Measurements from ENCODE around the gene F12.

Gene F12

DNA sequence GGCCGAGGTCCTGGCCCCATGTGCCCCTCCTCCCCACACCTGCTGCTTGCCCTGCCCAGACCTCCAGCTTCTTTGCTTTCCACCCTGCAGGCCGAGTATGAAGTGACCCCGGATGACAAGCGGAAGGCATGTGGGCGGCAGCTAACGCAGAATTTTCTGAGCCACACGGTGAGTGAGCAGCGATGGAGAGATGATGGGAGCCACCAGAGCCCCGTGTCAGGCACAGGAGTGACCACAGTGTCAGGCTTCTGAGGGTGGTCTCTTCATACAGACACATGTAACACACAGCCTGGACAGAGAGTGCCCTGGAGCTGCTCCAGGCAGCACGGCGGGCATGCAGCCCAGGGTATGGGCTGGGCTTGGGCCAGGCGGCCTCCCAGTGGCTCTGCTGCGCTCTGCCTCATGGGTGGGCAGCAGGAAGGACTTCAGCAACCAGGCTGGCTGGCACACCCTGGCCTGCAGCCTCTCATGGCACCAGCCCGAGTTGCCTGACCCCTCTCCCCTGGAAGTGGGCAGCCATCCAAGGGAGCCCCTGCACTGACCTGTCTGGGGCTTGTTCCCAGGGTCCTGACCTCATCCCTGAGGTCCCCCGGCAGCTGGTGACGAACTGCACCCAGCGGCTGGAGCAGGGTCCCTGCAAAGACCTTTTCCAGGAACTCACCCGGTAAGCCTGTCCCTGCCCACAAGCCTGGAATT, 22.9 kb upstream of the F12 start:
- DNase-seq: no peak
- Mint-ChIP-seq H3K27ac (peak overlapping the region; percentile 95), H3K4me1 (peaks cover 83% of the 10 kb centered on the region), H3K27me3 (no peaks in the 10 kb centered on the region), H3K4me3 (peak overlapping the region; percentile 92), H3K9me3 (no peaks in the 10 kb centered on the region), H3K36me3 (peaks cover 85% of the 10 kb centered on the region)
- CTCF ChIA-PET: interaction anchor here (0.7 to 14.5 kb wide), 12 partner anchors 8 to 318 kb away, joined by 3 to 172 read pairs (median 6); partner anchors contain the start of genes F12, PFN3 and PRR7

DNA sequence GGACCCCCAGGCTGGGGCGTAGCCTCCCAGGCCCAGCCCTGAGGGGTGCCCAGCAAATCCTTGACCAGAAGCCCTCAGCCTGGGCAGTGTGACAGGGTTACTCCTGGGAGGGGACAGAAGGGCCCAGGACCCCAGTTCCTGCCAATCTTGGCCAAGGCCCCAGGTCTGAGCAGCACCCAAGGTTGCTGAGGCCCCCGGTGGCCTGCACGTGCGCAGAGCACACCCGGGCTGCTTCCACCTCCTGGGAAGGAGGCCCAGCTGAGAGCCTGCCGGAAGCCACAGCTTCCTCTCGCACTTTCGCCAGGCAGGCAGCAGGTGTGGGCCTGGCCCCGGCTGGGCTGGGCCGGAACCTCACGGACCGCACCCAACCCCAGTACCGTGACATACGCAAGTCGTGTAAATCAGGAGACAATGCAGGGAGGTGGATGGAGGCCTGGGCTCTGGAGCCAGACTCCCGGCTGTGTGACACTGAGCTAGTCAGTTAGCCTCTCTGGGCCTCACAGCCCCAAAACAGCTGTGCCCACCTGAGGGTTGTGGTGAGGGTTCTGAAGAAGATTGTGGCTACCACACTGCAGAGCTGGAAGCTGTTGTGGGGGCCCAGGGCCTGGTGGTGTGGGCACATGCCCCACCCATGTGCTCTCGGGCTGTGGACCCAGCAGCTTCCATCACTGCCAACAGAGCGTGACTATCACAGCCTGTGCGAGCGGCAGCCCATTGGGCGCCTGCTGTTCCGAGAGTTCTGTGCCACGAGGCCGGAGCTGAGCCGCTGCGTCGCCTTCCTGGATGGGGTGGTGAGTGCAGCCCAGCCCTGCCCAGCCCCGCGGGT, 22.2 kb upstream of the F12 start:
- DNase-seq: peak; percentile 86
- Mint-ChIP-seq H3K27me3 (no peaks in the 10 kb centered on the region), H3K4me1 (peaks cover 76% of the 10 kb centered on the region), H3K9me3 (no peaks in the 10 kb centered on the region), H3K36me3 (peaks cover 80% of the 10 kb centered on the region), H3K4me3 (peak overlapping the region; percentile 92), H3K27ac (peak overlapping the region; percentile 95)
- CTCF ChIA-PET: interaction anchor here (0.7 to 14.5 kb wide), 11 partner anchors 9 to 317 kb away, joined by 3 to 172 read pairs (median 7); partner anchors contain the start of genes F12, PFN3 and PRR7

DNA sequence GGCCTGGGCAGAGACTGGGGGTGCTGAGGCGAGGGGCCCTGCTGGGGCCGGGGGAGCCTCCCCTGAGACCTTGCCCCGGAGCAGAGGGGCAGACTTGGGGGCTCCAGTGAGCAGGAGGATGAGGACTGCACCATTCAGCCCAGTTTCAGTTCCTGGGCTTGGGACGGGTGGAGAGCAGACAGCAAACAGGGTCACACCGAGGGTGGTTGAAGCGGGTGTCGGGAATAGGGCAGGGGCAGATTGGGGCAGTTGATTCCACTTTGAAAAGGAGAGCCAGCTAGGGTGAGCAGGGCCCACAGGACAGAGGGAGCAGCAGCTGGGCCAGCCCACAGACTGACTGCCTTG, 21.6 kb upstream of the F12 start:
- Mint-ChIP-seq H3K4me1 (peaks cover 73% of the 10 kb centered on the region), H3K27me3 (no peaks in the 10 kb centered on the region), H3K27ac (peak overlapping the region; percentile 95), H3K36me3 (peaks cover 78% of the 10 kb centered on the region), H3K4me3 (peak overlapping the region; percentile 92), H3K9me3 (no peaks in the 10 kb centered on the region)
- CTCF ChIA-PET: interaction anchor here (1.2 to 14.5 kb wide), 8 partner anchors 9 to 317 kb away, joined by 3 to 172 read pairs (median 8); partner anchors contain the start of genes F12, PFN3 and PRR7
- DNase-seq: no peak

DNA sequence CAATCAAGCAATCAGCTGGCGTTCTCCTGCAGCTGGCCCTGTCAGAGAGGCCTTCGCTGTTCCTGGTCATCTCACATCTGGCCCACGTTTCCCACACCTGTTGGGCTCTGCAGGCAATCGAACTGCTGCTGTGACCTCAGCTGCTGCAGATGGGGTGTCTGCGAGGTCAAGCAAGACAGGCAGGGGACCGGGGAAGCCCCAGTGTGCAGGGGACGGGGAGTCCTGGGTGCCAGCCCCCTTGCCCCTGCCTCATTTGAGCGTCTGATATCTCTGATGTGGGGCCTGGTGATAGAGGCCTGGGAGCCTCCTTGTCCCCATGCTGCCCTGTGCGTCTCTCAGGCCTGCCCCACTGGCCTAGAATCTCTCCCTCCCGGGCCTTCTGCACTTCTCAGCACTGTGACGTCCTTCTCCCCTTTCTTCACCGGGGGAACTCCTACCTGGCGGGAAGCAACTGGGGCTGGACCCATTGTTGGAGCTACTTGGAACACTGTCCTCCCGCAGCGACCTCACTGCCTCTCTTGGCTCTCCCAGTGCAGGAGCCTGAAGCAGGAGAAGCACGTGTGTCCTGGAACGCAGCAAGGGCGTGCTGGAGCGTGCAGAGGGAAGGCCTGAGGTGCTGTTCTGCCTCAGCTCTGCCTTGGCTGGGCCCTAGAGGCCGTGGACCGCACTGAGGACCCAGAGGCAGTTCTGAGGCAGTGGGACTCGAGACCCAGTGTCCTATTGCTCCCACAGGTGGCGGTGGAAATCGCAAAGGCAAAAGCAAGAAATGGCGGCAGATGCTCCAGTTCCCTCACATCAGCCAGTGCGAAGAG, 21.0 kb upstream of the F12 start:
- no peak for DNase-seq
- CTCF ChIA-PET: interaction anchor here (0.7 to 14.5 kb wide), 6 partner anchors 10 to 407 kb away, joined by 3 to 172 read pairs (median 12); partner anchors contain the start of genes F12 and PFN3
- peaks cover 71% of the 10 kb centered on the region for H3K4me1 Mint-ChIP-seq
- no peaks in the 10 kb centered on the region for H3K27me3 Mint-ChIP-seq
- no peaks in the 10 kb centered on the region for H3K9me3 Mint-ChIP-seq
- peak overlapping the region; percentile 92 for H3K4me3 Mint-ChIP-seq
- peaks cover 72% of the 10 kb centered on the region for H3K36me3 Mint-ChIP-seq
- H3K27ac Mint-ChIP-seq: peak overlapping the region; percentile 95

DNA sequence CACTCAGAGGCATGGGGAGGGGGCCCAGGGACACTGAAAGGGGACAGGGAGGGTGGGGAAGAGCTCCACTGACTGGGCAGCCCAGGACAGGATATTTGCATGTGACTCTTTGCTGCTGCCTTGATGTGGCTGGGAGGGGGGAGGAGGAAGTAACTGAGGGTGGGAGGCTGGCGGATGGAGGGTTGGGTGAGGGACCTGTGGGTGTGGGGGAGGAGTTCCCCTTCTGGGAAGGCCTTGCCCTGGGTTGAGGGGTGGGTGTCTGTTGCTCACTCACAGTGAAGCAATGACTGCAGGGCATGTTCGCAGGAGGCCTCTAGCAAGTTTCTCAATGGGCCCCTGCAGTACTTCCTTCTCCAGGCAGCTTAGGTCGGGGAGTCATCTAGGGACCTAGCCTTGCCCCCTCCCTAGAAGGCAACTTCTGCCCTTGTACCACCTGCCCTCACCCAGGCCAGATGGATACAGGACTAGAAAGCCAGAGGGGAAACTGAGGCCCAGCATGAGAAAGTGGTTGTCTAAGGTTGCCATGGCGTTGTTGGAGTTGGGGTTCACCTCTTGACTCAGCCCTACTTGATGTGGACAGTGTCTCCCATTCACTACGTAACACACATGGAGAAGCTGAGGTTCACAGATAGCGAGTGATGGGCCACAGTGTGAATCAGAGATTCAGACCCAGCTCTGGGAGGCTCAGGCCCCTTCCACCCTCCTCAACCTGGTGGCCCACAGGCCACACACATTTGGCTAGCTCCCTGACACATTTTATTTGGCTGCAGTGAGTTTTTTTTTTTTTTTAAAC, 20.1 kb upstream of the F12 start:
- peak overlapping the region; percentile 95 for H3K27ac Mint-ChIP-seq
- peak; percentile 91 for DNase-seq
- peaks cover 65% of the 10 kb centered on the region for H3K36me3 Mint-ChIP-seq
- H3K9me3 Mint-ChIP-seq: no peaks in the 10 kb centered on the region
- no peaks in the 10 kb centered on the region for H3K27me3 Mint-ChIP-seq
- H3K4me1 Mint-ChIP-seq: peaks cover 73% of the 10 kb centered on the region
- H3K4me3 Mint-ChIP-seq: peak overlapping the region; percentile 92
- CTCF ChIA-PET: interaction anchor here (0.7 to 14.5 kb wide), 7 partner anchors 16 to 406 kb away, joined by 3 to 172 read pairs (median 5); partner anchors contain the start of genes F12 and PFN3

DNA sequence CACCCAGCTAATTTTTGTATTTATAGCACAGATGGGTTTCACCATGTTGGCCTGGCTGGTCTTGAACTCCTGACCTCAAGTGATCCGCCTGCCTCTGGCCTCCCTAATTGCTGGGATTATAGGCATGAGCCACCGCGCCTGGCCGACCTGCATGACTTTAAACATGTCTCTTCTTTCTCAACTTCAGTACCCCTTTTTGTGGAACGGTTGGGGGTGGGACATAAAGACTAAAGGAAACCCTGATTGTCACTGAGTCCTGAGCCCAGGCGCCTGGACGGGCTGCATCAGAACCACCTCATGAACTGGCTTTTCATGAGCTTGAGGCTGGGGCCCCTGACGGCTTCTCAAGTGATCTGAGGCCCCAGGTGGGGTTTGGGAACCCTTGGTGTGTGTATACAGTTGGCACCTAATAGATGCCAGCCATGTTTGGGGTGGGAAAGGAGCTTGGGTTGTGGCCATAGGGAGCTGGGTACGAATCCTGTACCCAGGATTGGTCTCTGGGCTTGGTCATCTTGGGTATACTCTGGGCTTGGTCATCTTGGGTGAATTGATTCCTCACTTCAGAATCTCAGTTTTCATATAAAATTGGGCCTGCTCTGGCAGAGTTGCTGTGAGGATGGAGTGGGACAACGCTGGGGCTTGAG, 19.3 kb upstream of the F12 start:
- peaks cover 58% of the 10 kb centered on the region for H3K36me3 Mint-ChIP-seq
- no peaks in the 10 kb centered on the region for H3K9me3 Mint-ChIP-seq
- no peaks in the 10 kb centered on the region for H3K27me3 Mint-ChIP-seq
- peak overlapping the region; percentile 95 for H3K27ac Mint-ChIP-seq
- CTCF ChIA-PET: interaction anchor here (1.7 to 14.5 kb wide), 3 partner anchors 17 to 26 kb away, joined by 7 to 172 read pairs (median 89); partner anchors contain the start of genes F12 and PFN3
- peak overlapping the region; percentile 92 for H3K4me3 Mint-ChIP-seq
- peaks cover 70% of the 10 kb centered on the region for H3K4me1 Mint-ChIP-seq
- DNase-seq: no peak

DNA sequence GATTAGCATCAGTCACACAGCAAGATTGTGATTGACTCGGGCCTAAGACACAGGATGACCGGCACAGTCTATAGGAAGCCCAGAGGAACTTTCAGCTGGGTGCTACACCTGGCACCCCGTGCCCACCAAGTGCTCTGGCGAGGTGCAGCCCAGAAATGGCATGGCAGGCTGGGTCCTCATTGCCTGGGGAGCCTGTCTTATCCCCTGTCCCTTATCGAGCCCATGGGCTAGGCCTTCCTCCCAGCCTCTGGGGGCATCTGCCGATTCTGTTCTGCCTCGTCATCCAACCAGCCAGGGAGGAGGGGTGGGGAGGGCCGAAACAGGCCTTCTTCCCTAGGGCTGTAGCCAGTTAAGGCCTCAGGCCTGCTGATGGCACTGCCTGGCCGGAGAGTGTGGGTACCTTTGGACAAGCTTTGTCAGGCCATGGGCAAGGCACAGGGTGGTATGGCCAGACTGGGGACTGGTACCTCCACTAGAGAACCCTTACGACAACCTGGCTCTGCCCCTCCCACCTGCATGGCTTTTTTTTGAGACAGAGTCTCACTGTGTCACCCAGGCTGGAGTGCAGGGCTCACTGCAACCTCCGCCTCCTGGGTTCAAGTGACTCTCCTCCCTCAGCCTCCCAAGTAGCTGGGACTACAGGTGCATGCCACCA, 18.7 kb upstream of the F12 start:
- Mint-ChIP-seq H3K4me1 (peaks cover 64% of the 10 kb centered on the region), H3K36me3 (peaks cover 53% of the 10 kb centered on the region), H3K27me3 (no peaks in the 10 kb centered on the region), H3K27ac (peak overlapping the region; percentile 95), H3K9me3 (no peaks in the 10 kb centered on the region), H3K4me3 (peak overlapping the region; percentile 92)
- DNase-seq: peak; percentile 45
- CTCF ChIA-PET: interaction anchor here (1.7 to 14.5 kb wide), 3 partner anchors 18 to 27 kb away, joined by 7 to 172 read pairs (median 89); partner anchors contain the start of genes F12 and PFN3

DNA sequence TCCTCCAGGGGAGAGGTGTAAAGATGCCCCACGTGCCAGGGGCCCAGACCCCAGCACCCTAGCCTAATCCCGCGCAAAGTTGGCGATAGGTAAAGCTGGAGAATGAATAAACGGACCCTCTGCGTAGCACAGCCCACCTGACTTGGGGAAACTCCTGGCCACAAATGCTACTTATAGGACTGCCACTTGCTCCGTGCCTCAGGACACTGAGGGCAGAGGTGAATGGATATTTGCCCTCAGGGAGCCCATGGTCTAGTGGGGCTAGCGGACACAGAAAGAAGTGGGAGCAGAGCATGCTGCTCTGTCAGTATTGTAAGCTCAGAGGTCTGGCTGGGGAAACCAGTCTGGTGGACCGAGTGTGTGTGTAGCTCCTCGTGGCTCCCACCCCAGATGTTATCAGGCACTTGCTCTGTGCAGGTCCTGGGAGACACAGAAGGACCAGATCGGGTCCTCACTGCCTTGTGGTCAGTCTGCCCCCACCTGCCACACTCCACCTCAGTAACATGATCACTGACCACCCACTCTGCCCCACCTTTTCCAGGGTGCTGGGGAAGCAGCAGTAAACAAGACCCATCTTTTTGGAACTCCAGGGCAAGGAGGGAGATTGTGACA, 18.0 kb upstream of the F12 start:
- Mint-ChIP-seq H3K27me3 (no peaks in the 10 kb centered on the region), H3K27ac (peak overlapping the region; percentile 95), H3K4me3 (peak overlapping the region; percentile 92), H3K9me3 (no peaks in the 10 kb centered on the region), H3K36me3 (peaks cover 48% of the 10 kb centered on the region), H3K4me1 (peaks cover 60% of the 10 kb centered on the region)
- CTCF ChIA-PET: interaction anchor here (1.6 to 14.5 kb wide), 3 partner anchors 22 to 117 kb away, joined by 5 to 172 read pairs (median 89); partner anchors contain the start of genes F12 and PFN3
- DNase-seq: peak; percentile 33

DNA sequence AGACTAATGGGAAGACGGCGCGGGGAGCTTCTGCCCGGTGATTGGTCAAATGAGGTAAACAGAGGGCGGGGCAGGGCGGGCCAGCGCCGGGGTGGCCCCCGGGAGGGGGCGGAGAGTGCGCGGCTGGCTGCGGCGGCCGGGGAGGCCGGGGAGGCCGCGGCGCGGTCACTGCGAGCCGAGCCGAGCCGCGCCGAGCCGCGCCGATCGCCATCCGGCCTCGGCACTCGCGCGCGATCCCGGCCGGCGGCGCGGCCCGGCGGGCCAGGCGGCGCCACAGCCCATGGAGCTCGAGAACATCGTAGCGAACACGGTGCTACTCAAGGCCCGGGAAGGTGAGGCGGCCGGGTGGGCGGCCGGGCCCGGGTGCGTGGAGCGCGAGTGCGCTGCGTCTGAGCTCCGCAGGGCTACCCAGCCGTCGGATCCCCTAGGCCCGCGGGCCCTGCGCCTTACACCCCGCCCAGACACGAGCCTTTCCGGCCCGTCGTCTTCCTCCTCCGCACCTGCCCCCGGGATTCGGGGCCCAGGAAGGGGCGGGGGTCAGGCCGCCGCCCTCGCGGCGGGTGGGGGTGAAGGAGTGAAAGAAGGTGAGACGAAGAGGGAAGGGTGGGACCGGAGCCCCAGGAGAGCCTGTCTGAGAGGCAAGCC, 17.3 kb upstream of the F12 start, which contains the start of gene GRK6:
Gene GRK6, plus strand, starts transcription at position 111 of the 645 bp plus-strand sequence. Its CDS starts 170 bp downstream, at position 281.
- peak; percentile 87 for DNase-seq
- H3K9me3 Mint-ChIP-seq: peaks cover 4% of the 10 kb centered on the region
- peak within 1 kb of the TSS; percentile 97 for H3K27ac Mint-ChIP-seq
- H3K4me3 Mint-ChIP-seq: peak within 1 kb of the TSS; percentile 92
- H3K4me1 Mint-ChIP-seq: peaks cover 56% of the 10 kb centered on the region
- CTCF ChIA-PET: interaction anchor here (0.7 to 14.5 kb wide), 7 partner anchors 17 to 117 kb away, joined by 3 to 172 read pairs (median 5); partner anchors contain the start of genes F12 and PFN3
- no peaks in the 10 kb centered on the region for H3K27me3 Mint-ChIP-seq
- H3K36me3 Mint-ChIP-seq: peaks cover 42% of the 10 kb centered on the region

DNA sequence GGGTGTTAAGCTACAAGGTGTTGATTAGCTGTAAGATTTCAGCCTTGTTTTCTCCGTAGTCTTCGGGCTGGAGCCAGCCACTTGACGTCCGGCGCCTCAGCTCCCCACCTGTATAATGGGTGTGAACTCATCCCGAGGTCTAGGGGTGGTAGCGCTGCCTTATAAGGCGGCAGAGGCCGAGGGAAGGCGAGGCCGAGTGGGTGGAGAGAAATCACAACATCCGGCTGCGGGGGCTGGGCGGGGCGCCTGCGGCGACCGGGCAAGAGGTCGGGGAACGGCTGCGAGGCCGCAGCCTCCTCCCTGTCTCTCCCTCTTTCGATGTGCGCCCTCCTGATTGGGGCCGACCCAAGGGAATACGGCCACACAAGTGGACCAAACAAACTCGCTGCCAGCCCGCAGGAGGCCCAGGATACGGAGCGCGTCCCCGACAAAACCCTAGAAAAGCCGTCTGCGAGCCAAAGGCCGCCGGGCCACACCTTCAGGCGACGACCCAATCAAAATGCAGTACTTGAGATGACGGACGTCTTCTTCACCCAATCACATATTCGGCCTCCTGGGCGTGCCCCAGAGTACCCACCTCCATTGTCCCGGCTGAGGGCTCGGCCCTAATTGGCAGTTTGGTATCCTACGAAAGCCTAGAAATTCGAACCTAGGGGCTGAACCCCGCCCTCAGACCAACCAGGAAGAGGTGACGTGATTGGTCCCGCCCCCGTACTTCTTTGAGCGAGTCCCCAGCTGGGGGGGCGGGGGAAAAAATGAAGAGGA, 16.6 kb upstream of the F12 start:
- Mint-ChIP-seq H3K36me3 (peaks cover 36% of the 10 kb centered on the region), H3K4me1 (peaks cover 50% of the 10 kb centered on the region)
- DNase-seq: peak; percentile 100

More for the DNA sequence above, 16.6 kb upstream of the F12 start:
- peaks cover 4% of the 10 kb centered on the region for H3K9me3 Mint-ChIP-seq
- CTCF ChIA-PET: interaction anchor here (0.7 to 14.5 kb wide), 8 partner anchors 18 to 116 kb away, joined by 3 to 172 read pairs (median 4); partner anchors contain the start of genes F12 and PFN3
- peak overlapping the region; percentile 97 for H3K27ac Mint-ChIP-seq
- no peaks in the 10 kb centered on the region for H3K27me3 Mint-ChIP-seq
- peak overlapping the region; percentile 86 for H3K4me3 Mint-ChIP-seq
